ENCODE measurements around the gene ABCA4. TPM values are rescaled to one million over a fixed set of nuclear protein-coding genes. Genes with fewer than 3 reads are reported as not detected.
"Not testable (repeated sequence)": the region's sequence is repeated elsewhere in the genome, so short reads cannot be mapped to it uniquely, and the experiment has no call there.

ABCA4 gene
- total RNA-seq, 1 experiment from 2014 or later, result not detected

DNA sequence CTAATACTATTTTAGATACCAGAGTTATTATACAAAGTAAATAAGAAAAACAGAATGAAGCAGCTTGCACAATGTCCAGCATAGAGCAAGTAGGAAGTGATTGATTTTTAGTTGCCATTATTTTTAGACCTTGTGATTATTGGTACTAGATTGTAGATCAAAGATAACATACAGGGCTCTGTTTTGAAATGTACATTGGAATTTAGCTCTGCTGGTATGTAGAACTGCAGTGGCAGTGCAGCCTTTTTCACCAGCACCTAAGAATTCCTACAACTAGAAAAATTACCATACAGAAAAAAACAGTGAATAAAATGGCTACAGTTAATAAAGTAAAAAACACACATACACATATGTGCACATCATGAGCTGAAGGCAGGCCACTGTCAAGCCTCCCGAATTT lies 32.2 kb upstream of the ABCA4 start:
- H3K9me3 ChIP-seq (ENCODE audit: low read length), result no peaks in the 10 kb centered on the region
- no peaks in the 10 kb centered on the region for H3K4me1 ChIP-seq (ENCODE audit: low read length)
- no peak overlapping the region for H3K4me2 ChIP-seq (ENCODE audit: low read depth, low read length, poor library complexity, severe bottlenecking)
- no peak overlapping the region for H3K4me3 ChIP-seq (ENCODE audit: low read length)
- no peak overlapping the region for H2AFZ ChIP-seq (ENCODE audit: low read length)
- no peak overlapping the region for H3K9ac ChIP-seq (ENCODE audit: low read length)
- no peaks in the 10 kb centered on the region for H3K36me3 ChIP-seq (ENCODE audit: insufficient read depth, low read length)
- H3K27ac ChIP-seq (ENCODE audit: low read length), result no peak overlapping the region
- H4K20me1 ChIP-seq (ENCODE audit: insufficient read depth, low read depth, low read length), result no peaks in the 10 kb centered on the region
- H3K79me2 ChIP-seq (ENCODE audit: low read length), result no peaks in the 10 kb centered on the region
- H3K9me2 ChIP-seq (replicated peaks; ENCODE audit: insufficient read depth, low read length), result no peaks in the 10 kb centered on the region
- no peaks in the 10 kb centered on the region for H3K27me3 ChIP-seq (ENCODE audit: low read length)
- no peak for DNase-seq

DNA sequence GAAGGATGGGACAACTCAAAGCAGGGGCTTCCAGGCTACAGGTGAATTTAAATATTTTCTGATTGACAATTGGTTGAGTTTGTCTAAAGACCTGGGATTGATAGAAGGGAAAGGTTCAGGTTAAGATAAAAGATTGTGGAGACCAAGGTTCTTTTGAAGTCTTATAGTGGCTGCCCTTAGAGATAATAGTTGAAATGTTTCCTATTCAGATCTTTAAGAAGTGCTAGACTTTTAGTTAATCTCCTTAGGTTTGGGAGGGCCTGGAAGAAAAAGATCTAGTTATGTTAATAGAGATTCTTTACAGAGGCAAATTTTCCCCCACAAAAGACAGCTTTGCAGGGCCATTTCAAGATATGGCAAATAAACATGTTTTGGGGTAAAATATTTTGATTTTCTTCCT lies 28.2 kb upstream of the ABCA4 start:
- H3K36me3 ChIP-seq (ENCODE audit: insufficient read depth, low read length), result not testable (repeated sequence)

DNA sequence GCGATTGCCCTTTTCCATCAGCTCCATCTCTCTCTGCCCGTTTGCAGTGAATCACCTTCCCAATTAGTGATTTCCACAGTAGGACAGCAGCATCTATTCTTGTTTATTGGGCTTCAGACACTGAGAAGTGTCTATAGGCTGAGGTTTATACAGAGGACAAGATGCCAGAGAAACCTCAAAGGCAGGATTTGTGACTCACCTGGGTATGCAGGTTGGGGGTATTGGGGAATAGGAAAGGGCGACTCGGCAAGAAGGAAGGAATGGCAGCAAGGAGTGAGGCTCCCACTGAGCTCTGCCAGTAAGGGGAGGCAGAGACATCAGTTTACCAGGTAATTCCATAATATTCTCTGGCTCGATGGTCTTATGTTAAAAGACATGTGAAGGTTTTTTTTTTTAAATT lies 25.3 kb upstream of the ABCA4 start:
- H3K4me1 ChIP-seq (ENCODE audit: low read length), result no peaks in the 10 kb centered on the region
- H3K79me2 ChIP-seq (ENCODE audit: low read length), result no peaks in the 10 kb centered on the region
- no peaks in the 10 kb centered on the region for H3K9me2 ChIP-seq (replicated peaks; ENCODE audit: insufficient read depth, low read length)
- no peak overlapping the region for H3K27ac ChIP-seq (ENCODE audit: low read length)
- no peak overlapping the region for H2AFZ ChIP-seq (ENCODE audit: low read length)
- no peaks in the 10 kb centered on the region for H3K27me3 ChIP-seq (ENCODE audit: low read length)
- no peaks in the 10 kb centered on the region for H4K20me1 ChIP-seq (ENCODE audit: insufficient read depth, low read depth, low read length)
- H3K9ac ChIP-seq (ENCODE audit: low read length), result no peak overlapping the region
- H3K9me3 ChIP-seq (ENCODE audit: low read length), result no peaks in the 10 kb centered on the region
- no peaks in the 10 kb centered on the region for H3K36me3 ChIP-seq (ENCODE audit: insufficient read depth, low read length)
- DNase-seq, result no peak
- H3K4me2 ChIP-seq (ENCODE audit: low read depth, low read length, poor library complexity, severe bottlenecking), result no peak overlapping the region
- no peak overlapping the region for H3K4me3 ChIP-seq (ENCODE audit: low read length)

More for the DNA sequence above, 28.2 kb upstream of the ABCA4 start:
- not testable (repeated sequence) for H3K9ac ChIP-seq (ENCODE audit: low read length); H3K27ac ChIP-seq (ENCODE audit: low read length); H2AFZ ChIP-seq (ENCODE audit: low read length); H3K9me3 ChIP-seq (ENCODE audit: low read length); H3K4me3 ChIP-seq (ENCODE audit: low read length); H4K20me1 ChIP-seq (ENCODE audit: insufficient read depth, low read depth, low read length); H3K4me2 ChIP-seq (ENCODE audit: low read depth, low read length, poor library complexity, severe bottlenecking); H3K79me2 ChIP-seq (ENCODE audit: low read length); H3K9me2 ChIP-seq (replicated peaks; ENCODE audit: insufficient read depth, low read length); DNase-seq; H3K4me1 ChIP-seq (ENCODE audit: low read length); H3K27me3 ChIP-seq (ENCODE audit: low read length)

DNA sequence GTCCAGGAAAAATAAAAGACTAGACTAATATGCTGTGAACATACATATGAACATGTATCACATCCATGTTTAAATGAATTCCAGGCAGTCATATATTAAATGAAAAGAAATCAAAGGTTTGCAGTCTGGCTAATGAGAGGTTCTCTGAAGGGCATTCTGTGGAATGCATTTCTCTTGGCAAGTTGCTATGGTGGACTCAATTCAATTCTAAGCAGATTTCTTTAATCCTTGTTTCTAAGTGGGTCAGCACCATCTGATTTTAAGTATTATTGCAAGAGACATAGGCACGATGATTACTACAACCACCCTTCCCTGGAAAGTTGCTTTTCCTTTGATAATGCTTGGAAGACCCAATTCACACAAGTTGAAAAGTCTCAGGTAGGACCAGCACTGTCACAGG lies 23.9 kb upstream of the ABCA4 start:
- H4K20me1 ChIP-seq (ENCODE audit: insufficient read depth, low read depth, low read length), result no peaks in the 10 kb centered on the region
- no peaks in the 10 kb centered on the region for H3K79me2 ChIP-seq (ENCODE audit: low read length)
- H2AFZ ChIP-seq (ENCODE audit: low read length), result no peak overlapping the region
- H3K4me2 ChIP-seq (ENCODE audit: low read depth, low read length, poor library complexity, severe bottlenecking), result no peak overlapping the region
- H3K27me3 ChIP-seq (ENCODE audit: low read length), result no peaks in the 10 kb centered on the region
- no peak for DNase-seq
- no peak overlapping the region for H3K9ac ChIP-seq (ENCODE audit: low read length)
- H3K9me3 ChIP-seq (ENCODE audit: low read length), result no peaks in the 10 kb centered on the region
- no peaks in the 10 kb centered on the region for H3K9me2 ChIP-seq (replicated peaks; ENCODE audit: insufficient read depth, low read length)
- no peak overlapping the region for H3K4me3 ChIP-seq (ENCODE audit: low read length)
- no peaks in the 10 kb centered on the region for H3K4me1 ChIP-seq (ENCODE audit: low read length)
- H3K27ac ChIP-seq (ENCODE audit: low read length), result no peak overlapping the region
- no peaks in the 10 kb centered on the region for H3K36me3 ChIP-seq (ENCODE audit: insufficient read depth, low read length)

DNA sequence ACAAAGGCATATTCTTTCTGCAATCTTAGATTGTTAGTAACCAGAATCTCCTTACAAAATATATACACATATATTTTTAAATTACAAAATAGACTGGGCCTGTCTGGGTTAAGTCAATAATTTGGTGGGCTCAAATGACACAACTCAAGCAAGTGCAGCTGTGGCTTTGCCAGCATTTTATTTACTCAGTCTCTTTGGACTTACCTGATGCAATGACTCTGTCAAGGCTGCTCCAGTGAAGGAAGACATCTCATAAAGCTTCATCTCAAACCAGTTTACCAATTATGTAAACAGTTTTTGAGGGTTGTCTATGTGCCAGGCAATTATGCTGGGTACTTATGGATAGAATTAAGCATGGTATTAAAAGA lies 22.8 kb upstream of the ABCA4 start:
- Histone ChIP-seq H4K20me1 (ENCODE audit: insufficient read depth, low read depth, low read length) (no peaks in the 10 kb centered on the region), H3K4me2 (ENCODE audit: low read depth, low read length, poor library complexity, severe bottlenecking) (no peak overlapping the region), H2AFZ (ENCODE audit: low read length) (no peak overlapping the region), H3K4me1 (ENCODE audit: low read length) (no peaks in the 10 kb centered on the region), H3K4me3 (ENCODE audit: low read length) (no peak overlapping the region), H3K9ac (ENCODE audit: low read length) (no peak overlapping the region), H3K9me3 (ENCODE audit: low read length) (no peaks in the 10 kb centered on the region), H3K79me2 (ENCODE audit: low read length) (no peaks in the 10 kb centered on the region), H3K27ac (ENCODE audit: low read length) (no peak overlapping the region), H3K27me3 (ENCODE audit: low read length) (no peaks in the 10 kb centered on the region), H3K9me2 (replicated peaks; ENCODE audit: insufficient read depth, low read length) (no peaks in the 10 kb centered on the region), H3K36me3 (ENCODE audit: insufficient read depth, low read length) (no peaks in the 10 kb centered on the region)
- no peak for DNase-seq

DNA sequence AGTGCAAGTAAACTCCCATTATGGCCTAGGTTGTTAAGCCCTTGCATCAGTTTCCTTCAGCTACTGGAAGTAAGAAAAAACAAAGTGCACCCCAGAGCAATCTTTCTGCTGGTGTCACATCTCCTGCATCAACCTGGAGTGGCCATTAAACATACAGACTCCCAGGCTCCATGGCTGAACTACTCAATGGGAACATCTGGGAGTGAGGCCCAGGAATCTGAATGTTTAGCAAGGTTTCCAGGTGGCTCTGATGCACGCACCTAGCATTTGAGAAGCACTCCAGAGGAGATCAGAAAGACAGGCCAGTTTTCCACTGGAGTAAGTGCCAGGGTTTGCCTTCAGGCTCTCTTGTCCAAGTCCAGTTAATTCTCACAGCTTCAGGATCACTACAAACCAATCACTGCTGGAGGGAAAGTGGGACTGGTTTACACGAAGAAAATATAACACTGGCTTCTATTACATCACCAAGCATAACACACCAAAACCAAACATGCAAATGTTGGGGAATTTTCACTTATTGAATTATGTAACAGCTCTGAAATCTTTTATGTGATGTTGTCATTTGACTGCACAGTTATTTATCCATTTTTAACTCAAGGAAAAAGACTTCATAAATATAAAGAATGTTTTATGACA lies 22.3 kb upstream of the ABCA4 start:
- no peak overlapping the region for H3K9ac ChIP-seq (ENCODE audit: low read length)
- H3K36me3 ChIP-seq (ENCODE audit: insufficient read depth, low read length), result no peaks in the 10 kb centered on the region
- H3K9me2 ChIP-seq (replicated peaks; ENCODE audit: insufficient read depth, low read length), result no peaks in the 10 kb centered on the region
- no peak overlapping the region for H3K4me2 ChIP-seq (ENCODE audit: low read depth, low read length, poor library complexity, severe bottlenecking)
- H3K4me1 ChIP-seq (ENCODE audit: low read length), result no peaks in the 10 kb centered on the region
- no peak overlapping the region for H2AFZ ChIP-seq (ENCODE audit: low read length)
- no peaks in the 10 kb centered on the region for H4K20me1 ChIP-seq (ENCODE audit: insufficient read depth, low read depth, low read length)
- no peaks in the 10 kb centered on the region for H3K27me3 ChIP-seq (ENCODE audit: low read length)
- H3K9me3 ChIP-seq (ENCODE audit: low read length), result no peaks in the 10 kb centered on the region
- no peak overlapping the region for H3K27ac ChIP-seq (ENCODE audit: low read length)
- H3K4me3 ChIP-seq (ENCODE audit: low read length), result no peak overlapping the region
- no peaks in the 10 kb centered on the region for H3K79me2 ChIP-seq (ENCODE audit: low read length)
- no peak for DNase-seq

DNA sequence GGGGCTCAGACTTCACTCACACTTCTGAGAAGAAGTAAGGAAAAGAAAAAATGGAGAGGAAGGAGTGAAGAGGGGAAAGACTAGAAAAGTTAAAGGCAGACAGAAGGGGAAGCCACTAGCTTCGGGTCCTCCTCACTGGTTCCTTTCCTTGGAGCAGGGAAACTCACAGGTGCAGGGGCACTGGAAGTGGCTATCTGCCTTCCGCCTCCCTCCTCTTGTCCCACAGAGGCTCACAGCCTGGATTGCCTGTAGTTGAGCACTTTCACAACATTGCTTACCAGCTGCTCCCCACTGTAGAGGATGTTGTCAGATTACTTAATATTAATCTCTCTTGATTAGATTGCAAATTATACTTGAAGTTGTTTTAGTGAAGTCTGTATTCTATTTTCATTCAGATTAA lies 21.6 kb upstream of the ABCA4 start:
- Histone ChIP-seq H3K4me2 (ENCODE audit: low read depth, low read length, poor library complexity, severe bottlenecking) (no peak overlapping the region), H3K79me2 (ENCODE audit: low read length) (no peaks in the 10 kb centered on the region), H3K9me3 (ENCODE audit: low read length) (no peaks in the 10 kb centered on the region), H3K36me3 (ENCODE audit: insufficient read depth, low read length) (no peaks in the 10 kb centered on the region), H3K4me3 (ENCODE audit: low read length) (no peak overlapping the region), H3K27me3 (ENCODE audit: low read length) (no peaks in the 10 kb centered on the region), H2AFZ (ENCODE audit: low read length) (no peak overlapping the region), H3K27ac (ENCODE audit: low read length) (no peak overlapping the region), H3K4me1 (ENCODE audit: low read length) (no peaks in the 10 kb centered on the region), H3K9ac (ENCODE audit: low read length) (no peak overlapping the region), H4K20me1 (ENCODE audit: insufficient read depth, low read depth, low read length) (no peaks in the 10 kb centered on the region), H3K9me2 (replicated peaks; ENCODE audit: insufficient read depth, low read length) (no peaks in the 10 kb centered on the region)
- DNase-seq, result no peak

DNA sequence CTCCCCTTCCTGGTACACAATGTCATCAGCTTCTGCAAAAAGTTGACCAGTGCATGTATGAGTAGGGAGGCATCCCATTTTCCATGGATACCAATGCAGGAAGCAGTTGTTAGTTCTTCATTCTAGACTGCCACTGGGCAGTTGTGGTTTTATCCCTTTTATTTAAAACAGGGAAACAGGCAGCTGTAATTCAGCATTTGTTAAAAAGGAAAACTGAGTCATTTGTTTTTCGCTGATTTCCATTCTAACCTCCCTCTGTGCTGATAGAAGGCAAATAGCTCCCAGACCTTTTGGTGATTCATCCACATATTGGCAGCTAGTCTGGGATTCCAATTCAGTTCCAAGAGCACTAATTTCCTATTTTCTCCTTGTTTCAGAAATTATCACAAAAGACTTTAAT lies 21.1 kb upstream of the ABCA4 start:
- no peaks in the 10 kb centered on the region for H3K27me3 ChIP-seq (ENCODE audit: low read length)
- H4K20me1 ChIP-seq (ENCODE audit: insufficient read depth, low read depth, low read length), result no peaks in the 10 kb centered on the region
- no peaks in the 10 kb centered on the region for H3K79me2 ChIP-seq (ENCODE audit: low read length)
- no peaks in the 10 kb centered on the region for H3K4me1 ChIP-seq (ENCODE audit: low read length)
- DNase-seq, result no peak
- no peak overlapping the region for H3K4me2 ChIP-seq (ENCODE audit: low read depth, low read length, poor library complexity, severe bottlenecking)
- no peak overlapping the region for H3K9ac ChIP-seq (ENCODE audit: low read length)
- no peak overlapping the region for H2AFZ ChIP-seq (ENCODE audit: low read length)
- no peak overlapping the region for H3K4me3 ChIP-seq (ENCODE audit: low read length)
- no peak overlapping the region for H3K27ac ChIP-seq (ENCODE audit: low read length)
- H3K9me3 ChIP-seq (ENCODE audit: low read length), result no peaks in the 10 kb centered on the region
- H3K9me2 ChIP-seq (replicated peaks; ENCODE audit: insufficient read depth, low read length), result no peaks in the 10 kb centered on the region
- H3K36me3 ChIP-seq (ENCODE audit: insufficient read depth, low read length), result no peaks in the 10 kb centered on the region

DNA sequence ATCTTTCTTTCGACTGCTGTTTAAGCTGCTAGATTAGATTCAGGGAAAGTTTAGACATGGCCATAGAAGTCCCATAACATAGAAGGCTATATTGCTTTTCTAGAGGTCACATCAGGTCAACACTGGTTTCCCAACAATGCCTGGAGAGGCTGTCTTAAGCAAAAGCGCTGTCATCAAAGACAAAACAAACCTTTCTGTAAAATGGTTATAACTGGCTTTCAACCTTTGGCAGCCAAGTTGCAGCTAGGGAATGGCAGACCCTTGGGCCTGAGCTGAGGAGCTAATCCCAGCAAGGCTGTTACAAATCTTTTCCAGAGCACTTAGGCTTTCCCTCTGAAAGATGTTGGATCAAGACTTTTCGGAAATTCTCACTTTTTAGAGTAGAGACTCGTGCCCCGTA lies 11.2 kb upstream of the ABCA4 start:
- Histone ChIP-seq H2AFZ (ENCODE audit: low read length) (no peak overlapping the region), H3K27me3 (ENCODE audit: low read length) (no peaks in the 10 kb centered on the region), H3K4me3 (ENCODE audit: low read length) (no peak overlapping the region), H3K4me1 (ENCODE audit: low read length) (no peaks in the 10 kb centered on the region), H4K20me1 (ENCODE audit: insufficient read depth, low read depth, low read length) (no peaks in the 10 kb centered on the region), H3K27ac (ENCODE audit: low read length) (no peak overlapping the region), H3K9ac (ENCODE audit: low read length) (no peak overlapping the region), H3K9me2 (replicated peaks; ENCODE audit: insufficient read depth, low read length) (no peaks in the 10 kb centered on the region), H3K36me3 (ENCODE audit: insufficient read depth, low read length) (no peaks in the 10 kb centered on the region), H3K4me2 (ENCODE audit: low read depth, low read length, poor library complexity, severe bottlenecking) (no peak overlapping the region), H3K9me3 (ENCODE audit: low read length) (no peaks in the 10 kb centered on the region), H3K79me2 (ENCODE audit: low read length) (no peaks in the 10 kb centered on the region)
- DNase-seq, result no peak

Measured in Karpas-422 (cell line).